Right lobe of liver (tissue), 6 donors: ENCODE data around the gene SHISA3. TPM values are rescaled to one million over a fixed set of nuclear protein-coding genes. Genes with fewer than 3 reads are reported as not detected.

Source experiments
- ATAC-seq, 4 donors: fragments of 200-7000 bp; cut with Tn5 transposase; one replicate each; pipeline ENCODE4 v1.9.1; 2020; ENCODE audit warnings: mild to moderate bottlenecking in 4 of 4, moderate library complexity in 4 of 4
- DNase-seq, 3 donors: peaks; one replicate each; pipeline ENCODE4 v3.0.0-alpha.2; 2020
- H3K27ac ChIP-seq, 3 donors: fragments of 200-600 bp; one replicate each; pipeline ENCODE4 v1.8.0; 2022
- H3K27me3 ChIP-seq, 2 donors: fragments of 200-600 bp; one replicate each; pipeline ENCODE4 v1.8.0; 2022
- H3K36me3 ChIP-seq, 4 donors: fragments of 200-600 bp; sonication (generic) in 1 of 4; one replicate each; pipeline versions ENCODE4 v1.5.1 to v1.8.0; 2017 to 2022; ENCODE audit warnings: control low read depth in 1 of 4
- H3K4me1 ChIP-seq, 4 donors: fragments of 200-600 bp; sonication (generic) in 1 of 4; one replicate each; pipeline versions ENCODE4 v1.5.1 to v1.8.0; 2017 to 2022; ENCODE audit warnings: control low read depth in 1 of 4
- H3K4me3 ChIP-seq, 3 donors: fragments of 200-600 bp; one replicate each; pipeline ENCODE4 v1.8.0; 2022
- H3K9me3 ChIP-seq, 4 donors: fragments of 200-600 bp; sonication (generic) in 1 of 4; one replicate each; pipeline versions ENCODE4 v1.5.1 to v1.8.0; 2017 to 2022; ENCODE audit warnings: control low read depth in 1 of 4
- CTCF ChIP-seq, 4 donors: fragments of 200-600 bp in 3 of 4; fragments of 450-650 bp in 1 of 4; IDR thresholded peaks; one replicate each; pipeline versions ENCODE4 v1.5.1 to v1.8.0; 2016 to 2022; ENCODE audit warnings: antibody characterized with exemption in 4 of 4, mild to moderate bottlenecking in 2 of 4
- POLR2A ChIP-seq: fragments of 450-650 bp; IDR thresholded peaks from one replicate; pipeline ENCODE4 v1.6.1; 2017; ENCODE audit warnings: antibody characterized with exemption, mild to moderate bottlenecking
- WGBS: methylation state at CpG from one replicate; pipeline ENCODE4 v1.1.6; 2018; ENCODE audit warnings: low coverage, low lambda C conversion rate; ENCODE audit not compliant: insufficient coverage; ENCODE audit errors: missing lambda C conversion rate; 5-methylcytosine and 5-hydroxymethylcytosine counted together
- intact Hi-C, 2 donors: fragments of 100-400 bp; cut with DNase I; formaldehyde crosslinking; loops; one replicate each; pipeline versions ENCODE4 v1.11.2 to v1.14.1; 2022
- total RNA-seq, 6 experiments: library from RNA; depleted of rRNA in 2 of 6; stranded (reverse); fragments of >200 nt in 2 of 6; fragmentation: NEBNext Ultra II Directional in 3 of 6; extraction: Animal tissue kit (Norgen Biotek cat#: 25700) in 3 of 6; gene quantifications; one replicate each; pipeline versions ENCODE4 v1.1.0 to v1.2.4, GENCODE V29; 2016 to 2023
- donor health status: DM: no; HTN: yes; CAD: no.
- donor health status: DM: no; HTN: no; CAD: no.
- donor health status: DM: no; HTN: no; CAD: no.
- donor health status: DM: no; HTN: yes; CAD: no.
- donor health status: DM: no; HTN: yes; CAD: no.

Gene SHISA3
- total RNA-seq, 6 experiments from 2014 or later = 0.12 to 0.69 (median 0.36) TPM

GRCh38 chr4:42428036-42428435, 30.7 kb downstream of the SHISA3 start:
- Histone ChIP-seq H3K27me3 (no peaks in the 10 kb centered on the region), H3K9me3 (no peaks in the 10 kb centered on the region), H3K36me3 (no peaks in the 10 kb centered on the region), H3K4me1 (no peaks in the 10 kb centered on the region), H3K4me3 (no peak overlapping the region), H3K27ac (no peak overlapping the region)
- intact Hi-C loops = no loop called here
- 86% methylated on average over 1 of the region's 2 CpGs for WGBS
- TF ChIP-seq POLR2A = no peak
- no peak for TF ChIP-seq CTCF (IDR thresholded peaks at IDR 0.05)
- no peak for ATAC-seq
- no peak for DNase-seq

GRCh38 chr4:42436928-42437565, 39.8 kb downstream of the SHISA3 start:
- no peaks in the 10 kb centered on the region for H3K36me3 ChIP-seq
- no peaks in the 10 kb centered on the region for H3K9me3 ChIP-seq
- no peak for ATAC-seq
- TF ChIP-seq POLR2A (no peak), CTCF (IDR thresholded peaks at IDR 0.05) (no peak)
- no peaks in the 10 kb centered on the region for H3K27me3 ChIP-seq
- intact Hi-C loops = no loop called here
- H3K27ac ChIP-seq = no peak overlapping the region
- DNase-seq = no peak
- H3K4me1 ChIP-seq = no peaks in the 10 kb centered on the region
- 78% methylated on average over 7 of the region's 7 CpGs for WGBS
- no peak overlapping the region for H3K4me3 ChIP-seq

GRCh38 chr4:42440083-42440482, 42.8 kb downstream of the SHISA3 start:
- Histone ChIP-seq H3K9me3 (no peaks in the 10 kb centered on the region), H3K27me3 (no peaks in the 10 kb centered on the region), H3K4me1 (no peaks in the 10 kb centered on the region), H3K36me3 (no peaks in the 10 kb centered on the region), H3K27ac (no peak overlapping the region), H3K4me3 (no peak overlapping the region)
- DNase-seq = no peak
- WGBS = 91% methylated on average over 4 of the region's 4 CpGs
- no peak for ATAC-seq
- intact Hi-C loops = no loop called here
- TF ChIP-seq CTCF (IDR thresholded peaks at IDR 0.05) = no peak
- no peak for TF ChIP-seq POLR2A

- WGBS = 71% methylated on average over 2 of the region's 2 CpGs
- Histone ChIP-seq H3K4me1 (no peaks in the 10 kb centered on the region), H3K4me3 (no peak overlapping the region), H3K36me3 (no peaks in the 10 kb centered on the region), H3K9me3 (no peaks in the 10 kb centered on the region), H3K27ac (no peak overlapping the region), H3K27me3 (no peaks in the 10 kb centered on the region)
- intact Hi-C loops = no loop called here
- DNase-seq (no peak), ATAC-seq (no peak)
- TF ChIP-seq POLR2A = no peak
- no peak for TF ChIP-seq CTCF (IDR thresholded peaks at IDR 0.05)
Measured at GRCh38 chr4:42442601-42443000, 45.3 kb downstream of the SHISA3 start.

- Histone ChIP-seq H3K36me3 (no peaks in the 10 kb centered on the region), H3K27me3 (no peaks in the 10 kb centered on the region), H3K4me3 (no peak overlapping the region), H3K27ac (no peak overlapping the region), H3K4me1 (no peaks in the 10 kb centered on the region), H3K9me3 (no peaks in the 10 kb centered on the region)
- WGBS = 85% methylated on average over 5 of the region's 5 CpGs
- TF ChIP-seq CTCF (IDR thresholded peaks at IDR 0.05) (no peak), POLR2A (no peak)
- intact Hi-C loops = no loop called here
- DNase-seq = no peak
- no peak for ATAC-seq
Measured at GRCh38 chr4:42445038-42445437, 47.8 kb downstream of the SHISA3 start.
